HG02642 (cell line): ENCODE data around the gene EARS2.
"Not testable (repeated sequence)": the region's sequence is repeated elsewhere in the genome, so short reads cannot be mapped to it uniquely, and the experiment has no call there.

ENCODE experiments used
- ATAC-seq: cut with Tn5 transposase; IDR thresholded peaks from one replicate; pipeline ENCODE4 v1.9.1; 2021; ENCODE audit warnings: mild to moderate bottlenecking; ENCODE audit not compliant: unreplicated experiment, poor library complexity

EARS2 gene

DNA sequence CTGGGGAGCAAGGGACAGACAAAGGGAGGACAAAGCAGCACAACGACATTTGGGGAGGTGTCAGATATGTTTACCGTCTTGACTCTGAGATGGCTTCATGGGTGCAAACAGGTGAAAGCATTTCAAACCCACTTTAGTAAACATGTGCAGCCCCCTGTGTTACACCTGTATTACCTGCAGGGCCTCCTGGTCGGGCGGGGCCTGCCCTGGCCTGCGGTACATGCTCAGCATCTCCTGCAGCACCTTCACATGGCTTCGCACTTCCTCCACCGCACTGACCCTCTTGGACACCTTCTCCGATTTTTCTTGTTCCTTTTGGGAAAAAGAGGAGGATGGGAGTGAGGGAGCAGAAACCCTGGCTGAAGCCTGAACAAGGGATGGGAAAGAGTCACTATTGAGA, 71.3 kb downstream of the EARS2 start:
- ATAC-seq: no peak

DNA sequence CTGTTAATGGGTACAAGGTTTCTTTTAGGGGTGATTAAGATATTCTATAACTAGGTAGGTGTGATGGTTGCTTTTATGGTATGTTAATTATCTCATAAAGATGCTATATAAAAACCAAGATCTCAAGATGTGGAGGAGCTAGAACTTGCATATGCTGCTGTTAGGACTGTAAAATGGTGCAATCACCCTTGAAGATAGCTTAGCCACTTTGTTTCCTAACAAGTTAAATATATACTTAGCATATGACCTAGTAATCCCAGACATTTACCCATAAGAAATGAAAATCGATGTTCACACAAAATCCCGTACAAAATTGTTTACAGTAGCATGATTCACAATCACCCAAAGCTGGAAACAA, 71.9 kb downstream of the EARS2 start:
- no peak for ATAC-seq

DNA sequence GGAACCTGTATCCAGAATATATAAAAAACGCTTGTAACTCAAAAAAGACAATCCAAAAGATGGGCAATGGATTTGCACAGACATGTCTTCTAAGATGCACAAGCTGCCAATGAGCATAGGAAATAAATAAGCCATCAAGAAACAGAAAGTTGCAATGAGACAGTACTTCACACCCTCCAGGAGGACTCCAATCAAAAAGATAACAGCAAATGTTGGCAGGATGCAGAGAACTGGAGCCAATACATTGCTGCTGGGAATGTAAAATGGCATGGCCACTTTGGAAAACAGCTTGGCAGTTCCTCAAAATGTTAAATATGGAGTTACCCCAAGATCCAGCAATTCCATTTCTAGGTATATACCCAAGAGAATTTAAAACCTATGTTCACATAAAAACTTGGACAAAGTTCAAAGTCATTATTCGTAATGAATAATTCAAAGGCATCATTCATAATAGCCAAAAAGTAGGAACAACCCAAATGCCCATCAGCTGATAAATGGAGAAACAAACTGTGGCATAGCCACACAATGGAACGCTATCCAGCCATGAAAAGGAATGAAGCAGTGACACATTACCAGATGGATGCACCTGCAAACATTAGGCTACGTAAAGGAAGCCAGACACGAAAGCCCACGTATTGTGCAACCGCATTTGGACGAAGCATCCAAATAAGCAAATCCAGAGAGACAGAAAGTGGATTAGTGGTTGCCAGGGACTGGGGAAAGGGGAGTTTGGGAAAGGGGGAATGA, 72.5 kb downstream of the EARS2 start:
- no peak for ATAC-seq

DNA sequence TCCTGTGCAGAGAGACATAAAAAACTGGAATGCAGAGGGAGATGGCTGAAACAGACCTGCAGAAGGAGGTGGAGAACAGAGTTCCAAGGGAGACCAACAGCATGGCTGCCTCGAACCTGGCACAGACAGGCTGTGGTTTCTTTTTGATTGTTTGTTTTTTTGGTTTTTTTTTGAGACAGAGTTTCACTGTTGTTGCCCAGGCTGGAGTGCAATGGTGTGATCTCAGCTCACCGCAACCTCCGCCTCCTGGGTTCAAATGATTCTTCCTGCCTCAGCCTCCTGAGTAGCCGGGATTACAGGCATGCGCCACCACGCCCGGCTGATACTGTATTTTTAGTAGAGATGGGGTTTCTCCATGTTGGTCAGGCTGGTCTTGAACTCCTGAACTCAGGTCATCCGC, 73.7 kb downstream of the EARS2 start:
- not testable (repeated sequence) for ATAC-seq

DNA sequence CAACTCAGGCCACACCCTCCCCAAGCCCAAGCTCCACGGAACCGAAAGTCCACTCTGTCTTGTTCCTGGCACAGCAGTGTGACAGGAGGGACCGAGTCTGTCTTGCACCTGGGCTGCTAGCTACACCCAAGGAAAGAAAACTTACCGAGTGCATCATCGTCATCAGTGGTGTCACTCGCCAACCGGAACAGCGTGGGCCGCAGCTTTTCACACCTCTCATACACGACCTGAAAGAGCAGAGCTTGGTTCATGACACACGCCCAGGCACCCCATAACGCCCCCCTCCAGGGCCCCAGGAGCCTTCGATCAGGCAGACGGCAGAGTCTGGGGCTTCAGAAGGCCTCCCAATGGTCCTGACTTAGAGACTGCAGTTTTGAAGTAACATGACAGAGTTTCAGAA, 74.4 kb downstream of the EARS2 start:
- no peak for ATAC-seq

DNA sequence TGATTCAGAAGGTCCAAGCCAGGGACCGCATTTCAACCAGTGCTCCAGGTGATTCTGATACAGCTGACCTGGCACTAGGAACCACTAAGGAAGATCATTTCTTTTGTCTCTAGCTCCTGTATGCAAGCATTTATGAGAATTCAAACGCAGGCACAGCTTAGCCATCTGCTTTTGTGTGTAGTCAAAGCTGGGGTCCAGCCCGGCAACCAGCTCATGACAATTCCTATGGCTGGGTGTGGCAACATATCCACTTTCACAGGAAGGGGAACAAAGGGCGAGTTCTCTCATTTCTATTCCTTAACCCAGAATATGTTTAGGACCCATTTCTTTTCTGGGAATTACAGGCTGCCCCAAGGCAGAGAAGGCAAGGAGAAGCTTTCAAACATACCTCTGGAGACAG, 76.9 kb downstream of the EARS2 start:
- ATAC-seq: no peak

DNA sequence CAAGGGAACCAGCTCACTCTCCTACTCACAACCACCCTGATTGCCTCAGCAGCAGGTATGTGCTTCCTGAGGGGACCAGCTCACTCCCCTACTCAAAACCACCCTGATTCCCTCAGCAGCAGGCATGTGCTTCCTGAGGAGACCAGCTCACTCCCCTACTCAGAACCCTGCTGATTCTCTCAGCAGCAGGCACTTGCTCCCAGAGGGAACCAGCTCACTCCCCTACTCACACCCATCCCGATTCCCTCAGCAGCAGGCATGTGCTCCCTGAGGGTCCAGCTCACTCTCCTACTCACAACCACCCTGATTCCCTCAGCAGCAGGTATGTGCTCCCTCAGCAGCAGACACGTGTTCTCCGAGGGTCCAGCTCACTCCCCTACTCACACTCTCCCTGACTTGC, 78.0 kb downstream of the EARS2 start:
- no peak for ATAC-seq

DNA sequence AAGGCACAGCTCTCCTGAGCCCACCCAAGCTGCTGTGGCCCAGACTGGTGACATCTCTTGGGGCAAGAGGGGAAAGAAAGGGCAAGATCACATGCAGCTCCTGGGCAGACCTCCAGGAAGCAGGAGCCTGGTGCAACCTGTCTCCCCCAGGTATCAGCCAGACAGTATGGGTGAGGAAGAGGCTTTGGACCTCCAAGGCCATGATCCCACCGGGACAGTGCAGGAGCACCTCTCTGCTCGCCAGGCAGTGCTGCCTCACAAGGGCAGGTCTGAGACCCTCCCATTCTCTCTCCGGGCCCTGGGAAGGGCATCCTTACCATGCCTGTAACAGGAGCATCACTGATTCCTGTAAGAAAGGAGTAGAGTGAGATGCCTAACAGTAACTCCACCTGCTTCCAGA, 78.6 kb downstream of the EARS2 start:
- ATAC-seq: no peak

DNA sequence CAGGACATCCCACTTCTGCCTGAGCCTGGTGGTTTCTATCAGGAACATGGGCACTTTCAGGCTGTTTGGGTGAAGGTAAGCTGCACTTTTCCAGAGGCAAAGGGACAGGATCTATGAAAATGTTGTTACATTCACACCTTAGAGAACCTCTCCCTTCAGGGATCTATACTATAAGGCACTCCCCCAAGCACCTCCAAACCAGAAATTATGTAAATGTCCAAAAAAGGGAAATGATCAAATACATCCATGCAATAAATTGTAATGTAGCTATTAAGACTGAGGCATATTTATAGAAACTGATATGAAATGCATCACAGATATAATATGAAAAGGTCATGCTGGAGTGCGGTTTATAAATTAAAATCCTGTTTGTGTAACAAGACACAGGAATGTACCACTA, 80.9 kb downstream of the EARS2 start:
- ATAC-seq: no peak
